Activated CD4-positive, alpha-beta T cell treated with anti-CD3 and anti-CD28 coated beads, Interleukin-2, amount 10 ng/mL, durations not matched to agents 24 days and 14 days (primary cell): ENCODE measurements around the gene PKP1. TPM values are rescaled to one million over a fixed set of nuclear protein-coding genes. Genes with fewer than 3 reads are reported as not detected.

Experiments
- DNase-seq: peaks from one replicate; pipeline ENCODE4 v3.0.0; 2022
- H3K27ac Mint-ChIP-seq: one replicate; pipeline ENCODE4 v1.8.0; 2022; ENCODE audit warnings: mild to moderate bottlenecking, mixed read lengths
- H3K27me3 Mint-ChIP-seq: one replicate; pipeline ENCODE4 v1.8.0; 2022; ENCODE audit warnings: mixed read lengths
- H3K36me3 Mint-ChIP-seq: one replicate; pipeline ENCODE4 v1.8.0; 2022; ENCODE audit warnings: low read depth, mild to moderate bottlenecking, mixed read lengths
- H3K4me1 Mint-ChIP-seq: one replicate; pipeline ENCODE4 v1.8.0; 2021; ENCODE audit warnings: mixed read lengths
- H3K4me3 Mint-ChIP-seq: one replicate; pipeline ENCODE4 v1.8.0; 2022; ENCODE audit warnings: mild to moderate bottlenecking, moderate library complexity, mixed read lengths
- H3K9me3 Mint-ChIP-seq: one replicate; pipeline ENCODE4 v1.8.0; 2021; ENCODE audit warnings: mixed read lengths
- intact Hi-C: fragments of 100-400 bp; cut with micrococcal nuclease; formaldehyde crosslinking; loops from one replicate; pipeline ENCODE4 v1.15.1; 2023
- total RNA-seq: library from RNA; stranded (reverse); gene quantifications from 2 replicates; pipeline ENCODE4 v1.2.3, GENCODE V29; 2022

Gene PKP1
- total RNA-seq, 1 donor from 2014 or later, result not detected

DNA sequence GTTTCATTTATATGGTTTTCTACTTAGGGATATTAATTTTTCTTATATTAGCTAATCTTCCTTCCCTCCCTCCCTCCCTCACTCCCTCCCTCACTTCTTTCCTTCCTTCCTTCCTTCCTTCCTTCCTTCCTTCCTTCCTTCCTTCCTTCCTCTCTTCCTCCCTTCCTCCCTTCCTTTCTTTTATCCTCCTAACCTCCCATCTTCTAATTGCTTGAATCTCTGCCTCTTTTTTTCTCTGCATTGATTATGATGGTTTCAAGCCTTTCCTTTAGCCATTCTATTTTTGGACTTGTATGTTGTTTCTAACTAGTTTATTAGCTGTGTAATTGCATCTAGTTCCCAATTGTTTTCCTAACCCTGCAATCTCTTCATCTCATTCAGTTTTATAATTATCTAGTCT, 17.0 kb upstream of the PKP1 start:
- Mint-ChIP-seq H3K27me3 (peaks cover 28% of the 10 kb centered on the region), H3K4me3 (no peak overlapping the region), H3K4me1 (no peaks in the 10 kb centered on the region), H3K27ac (no peak overlapping the region), H3K36me3 (no peaks in the 10 kb centered on the region), H3K9me3 (no peaks in the 10 kb centered on the region)
- no peak for DNase-seq
- intact Hi-C loops, result no loop called here

DNA sequence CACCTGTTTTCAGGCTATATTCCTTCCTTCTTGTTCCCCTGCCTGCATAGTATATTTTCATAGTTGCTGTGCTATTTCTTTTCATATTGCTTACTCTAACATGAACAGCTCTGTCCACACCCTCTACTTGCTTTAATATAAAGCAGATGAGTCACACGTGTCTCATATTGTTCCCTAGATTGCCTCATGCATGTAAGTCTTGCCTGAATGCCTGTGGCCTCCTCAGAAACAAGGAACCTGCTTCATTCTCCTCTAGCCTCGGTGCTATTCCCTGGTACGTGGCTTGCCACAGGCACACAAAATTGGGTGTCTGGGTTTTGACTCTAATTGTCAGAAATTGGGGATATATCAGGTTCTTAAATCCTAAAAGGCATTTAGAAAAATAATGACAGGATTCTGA, 16.5 kb upstream of the PKP1 start:
- DNase-seq, result no peak
- intact Hi-C loops, result no loop called here
- Mint-ChIP-seq H3K9me3 (no peaks in the 10 kb centered on the region), H3K36me3 (no peaks in the 10 kb centered on the region), H3K4me1 (no peaks in the 10 kb centered on the region), H3K4me3 (no peak overlapping the region), H3K27ac (no peak overlapping the region), H3K27me3 (peaks cover 28% of the 10 kb centered on the region)

DNA sequence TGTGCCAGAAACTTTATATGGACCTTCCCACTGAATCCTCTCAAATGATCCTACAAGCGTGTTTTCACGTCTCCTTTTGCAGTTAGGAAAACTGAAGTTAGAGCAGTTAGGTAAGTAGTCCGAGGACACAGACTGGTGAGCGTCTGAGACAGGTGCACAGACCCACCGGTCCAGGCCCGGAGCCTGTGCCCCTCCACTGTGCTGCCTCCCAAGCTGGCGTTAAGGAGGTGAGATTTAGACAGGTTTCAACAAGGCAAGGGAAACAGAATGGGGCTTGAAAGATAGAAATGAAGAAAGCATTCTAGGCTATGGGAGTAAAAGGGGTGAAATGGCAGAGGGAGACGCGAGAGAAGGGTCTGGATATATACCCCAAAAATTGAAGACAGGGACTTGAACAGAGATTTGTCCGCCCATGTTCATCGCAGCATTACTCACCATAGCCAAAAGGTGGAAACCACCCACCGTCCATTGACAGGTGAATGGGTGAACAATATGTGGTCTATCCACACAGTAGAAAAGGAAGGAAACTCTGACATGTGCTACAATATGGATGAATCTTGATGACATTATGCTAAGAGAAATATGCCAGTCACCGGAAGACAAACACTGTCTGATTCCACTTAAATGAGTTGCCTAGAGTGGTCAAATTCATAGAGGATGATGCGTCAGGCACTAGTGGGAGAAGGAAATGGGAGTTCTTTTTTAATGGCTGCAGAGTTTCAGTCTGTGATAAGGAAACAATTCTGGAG, 15.7 kb upstream of the PKP1 start:
- no peak for DNase-seq
- intact Hi-C loops, result no loop called here
- H3K36me3 Mint-ChIP-seq, result no peaks in the 10 kb centered on the region
- H3K27ac Mint-ChIP-seq, result no peak overlapping the region
- H3K4me1 Mint-ChIP-seq, result no peaks in the 10 kb centered on the region
- H3K27me3 Mint-ChIP-seq, result peaks cover 28% of the 10 kb centered on the region
- H3K9me3 Mint-ChIP-seq, result no peaks in the 10 kb centered on the region
- no peak overlapping the region for H3K4me3 Mint-ChIP-seq

DNA sequence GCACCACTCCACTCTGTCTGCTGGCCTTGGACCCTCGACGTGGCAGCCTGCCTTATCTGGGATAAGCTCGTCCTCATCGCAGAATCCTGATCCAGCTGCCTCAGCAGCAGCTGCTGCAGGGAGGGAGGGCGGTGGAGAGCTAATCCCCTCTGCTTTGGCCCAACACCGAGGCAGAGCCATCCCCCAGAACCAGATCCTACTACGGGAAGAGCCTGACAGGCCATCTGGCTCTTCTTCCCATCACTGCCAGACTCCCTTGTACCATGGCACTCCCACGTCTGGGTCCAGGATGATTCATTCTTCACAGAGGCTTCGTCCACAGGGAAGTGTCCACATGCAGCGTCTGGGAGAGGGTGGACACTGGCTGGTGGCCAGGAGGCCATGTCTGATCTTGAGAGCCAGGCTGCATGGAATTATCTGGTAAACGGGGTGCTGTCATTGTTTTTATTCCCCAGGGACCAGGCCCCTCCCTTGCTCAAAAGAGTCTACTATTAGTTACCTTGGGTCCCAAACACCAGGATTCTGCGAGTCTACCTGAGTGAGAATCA, 14.6 kb upstream of the PKP1 start:
- H3K9me3 Mint-ChIP-seq, result no peaks in the 10 kb centered on the region
- H3K27me3 Mint-ChIP-seq, result peaks cover 27% of the 10 kb centered on the region
- H3K27ac Mint-ChIP-seq, result no peak overlapping the region
- no peak for DNase-seq
- no peaks in the 10 kb centered on the region for H3K36me3 Mint-ChIP-seq
- no peak overlapping the region for H3K4me3 Mint-ChIP-seq
- intact Hi-C loops, result no loop called here
- H3K4me1 Mint-ChIP-seq, result no peaks in the 10 kb centered on the region

DNA sequence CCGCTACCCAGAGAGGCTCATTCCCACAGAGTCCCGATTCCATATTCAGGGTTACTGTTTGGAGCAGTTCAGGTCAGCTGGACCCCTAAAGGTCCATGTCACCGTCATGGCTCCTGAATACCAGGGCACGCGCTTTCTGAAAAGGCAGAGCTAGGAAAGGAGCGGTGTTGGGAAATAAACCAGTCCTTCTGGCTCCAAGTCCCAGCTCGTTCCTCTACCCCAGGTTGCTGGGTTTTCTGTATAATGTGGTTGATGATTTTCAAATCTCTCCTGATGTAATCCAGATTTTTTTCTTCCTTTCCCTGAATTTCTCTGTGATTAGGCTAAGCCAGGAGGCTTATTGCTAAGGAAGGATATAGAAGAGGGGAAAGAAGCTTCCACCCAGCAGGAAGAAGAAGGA, 14.0 kb upstream of the PKP1 start:
- intact Hi-C loops, result no loop called here
- no peaks in the 10 kb centered on the region for H3K4me1 Mint-ChIP-seq
- H3K4me3 Mint-ChIP-seq, result no peak overlapping the region
- no peak overlapping the region for H3K27ac Mint-ChIP-seq
- peaks cover 25% of the 10 kb centered on the region for H3K27me3 Mint-ChIP-seq
- H3K36me3 Mint-ChIP-seq, result no peaks in the 10 kb centered on the region
- no peaks in the 10 kb centered on the region for H3K9me3 Mint-ChIP-seq
- no peak for DNase-seq

DNA sequence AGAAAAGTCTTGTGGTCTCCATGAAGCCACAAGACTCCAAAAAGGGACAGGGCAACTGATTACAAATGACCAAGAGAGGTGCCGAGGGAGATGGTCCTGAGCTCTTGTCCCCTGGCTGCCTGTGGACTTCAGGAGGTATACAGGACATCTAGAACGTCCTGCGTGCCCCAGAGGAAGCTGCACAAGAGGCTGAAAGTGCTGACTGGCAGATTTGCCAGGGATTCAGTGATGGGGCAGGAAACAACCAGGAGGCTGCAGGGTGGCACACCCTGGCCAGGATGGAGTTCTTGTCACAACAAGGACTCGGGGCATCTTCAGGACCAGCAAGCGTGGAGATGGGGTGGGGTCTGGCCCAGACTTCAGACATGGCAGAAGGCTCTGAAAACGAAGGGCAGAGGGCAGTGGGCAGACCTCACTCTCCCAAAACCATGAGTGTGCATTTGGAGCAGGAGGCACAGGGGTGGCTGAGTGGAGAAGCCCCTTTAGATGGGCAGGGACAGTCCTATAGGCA, 13.4 kb upstream of the PKP1 start:
- no peak overlapping the region for H3K4me3 Mint-ChIP-seq
- intact Hi-C loops, result no loop called here
- H3K27me3 Mint-ChIP-seq, result peaks cover 21% of the 10 kb centered on the region
- H3K4me1 Mint-ChIP-seq, result no peaks in the 10 kb centered on the region
- no peaks in the 10 kb centered on the region for H3K36me3 Mint-ChIP-seq
- no peak overlapping the region for H3K27ac Mint-ChIP-seq
- no peaks in the 10 kb centered on the region for H3K9me3 Mint-ChIP-seq
- DNase-seq, result no peak

DNA sequence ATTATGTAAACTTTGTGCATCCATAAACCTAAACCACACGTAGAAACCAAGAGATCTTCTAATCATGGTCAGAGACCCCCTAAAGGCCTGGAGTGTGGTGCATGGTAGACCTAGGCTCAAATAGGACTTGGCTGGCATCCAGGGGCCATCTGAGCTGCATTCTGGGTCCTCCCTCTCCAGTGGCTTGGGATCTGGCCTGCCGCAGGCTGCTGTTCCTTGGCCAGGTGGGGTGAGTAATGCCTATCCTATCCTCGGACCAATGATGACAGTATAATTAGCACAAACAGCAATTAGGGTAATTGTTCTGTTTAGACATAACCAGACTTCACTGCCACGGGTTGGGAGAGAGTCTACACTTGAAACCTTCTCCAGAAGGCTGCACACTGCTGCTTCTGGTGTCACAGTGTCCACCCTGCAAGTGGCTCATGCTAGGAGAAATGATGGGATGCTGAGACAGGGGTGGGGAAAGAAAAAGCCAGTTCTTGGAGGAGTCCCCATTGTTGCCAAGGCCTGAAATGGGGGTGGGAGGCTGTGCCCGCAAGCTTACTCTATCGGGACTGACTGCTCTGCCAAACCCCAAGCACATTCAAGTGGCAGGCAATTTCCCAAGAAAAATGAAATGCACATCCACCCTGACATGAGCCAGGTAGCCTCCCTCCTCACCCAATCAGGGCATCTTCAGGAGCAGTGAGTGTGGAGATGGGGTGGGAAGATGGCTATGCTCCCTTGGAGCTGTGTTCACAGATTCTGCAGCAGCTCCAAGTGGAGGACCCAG, 12.5 kb upstream of the PKP1 start:
- Mint-ChIP-seq H3K4me3 (no peak overlapping the region), H3K36me3 (no peaks in the 10 kb centered on the region), H3K27ac (no peak overlapping the region), H3K4me1 (no peaks in the 10 kb centered on the region), H3K9me3 (no peaks in the 10 kb centered on the region), H3K27me3 (peaks cover 17% of the 10 kb centered on the region)
- intact Hi-C loops, result no loop called here
- DNase-seq, result no peak

DNA sequence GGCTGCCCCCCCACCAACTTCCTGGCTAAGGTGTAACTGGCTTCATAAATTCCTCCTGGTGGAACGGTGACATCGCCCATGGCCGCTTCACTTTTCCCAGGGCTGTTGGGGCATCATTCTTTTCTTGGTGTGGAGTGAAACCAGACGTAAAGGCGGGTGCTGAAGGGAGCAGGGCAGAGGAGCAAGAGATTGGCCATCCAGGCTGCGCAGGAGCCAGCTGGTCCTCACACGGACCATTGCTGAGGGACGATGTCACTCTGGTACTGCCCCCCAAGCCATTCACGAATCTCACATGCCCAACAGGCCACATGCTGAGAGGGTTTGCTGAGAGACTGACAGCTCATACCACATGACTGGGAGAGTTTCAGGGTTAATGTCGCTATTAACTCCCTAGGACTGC, 10.5 kb upstream of the PKP1 start:
- Mint-ChIP-seq H3K4me1 (no peaks in the 10 kb centered on the region), H3K4me3 (no peak overlapping the region), H3K27me3 (peaks cover 4% of the 10 kb centered on the region), H3K9me3 (no peaks in the 10 kb centered on the region), H3K36me3 (no peaks in the 10 kb centered on the region), H3K27ac (no peak overlapping the region)
- intact Hi-C loops, result no loop called here
- DNase-seq, result no peak

DNA sequence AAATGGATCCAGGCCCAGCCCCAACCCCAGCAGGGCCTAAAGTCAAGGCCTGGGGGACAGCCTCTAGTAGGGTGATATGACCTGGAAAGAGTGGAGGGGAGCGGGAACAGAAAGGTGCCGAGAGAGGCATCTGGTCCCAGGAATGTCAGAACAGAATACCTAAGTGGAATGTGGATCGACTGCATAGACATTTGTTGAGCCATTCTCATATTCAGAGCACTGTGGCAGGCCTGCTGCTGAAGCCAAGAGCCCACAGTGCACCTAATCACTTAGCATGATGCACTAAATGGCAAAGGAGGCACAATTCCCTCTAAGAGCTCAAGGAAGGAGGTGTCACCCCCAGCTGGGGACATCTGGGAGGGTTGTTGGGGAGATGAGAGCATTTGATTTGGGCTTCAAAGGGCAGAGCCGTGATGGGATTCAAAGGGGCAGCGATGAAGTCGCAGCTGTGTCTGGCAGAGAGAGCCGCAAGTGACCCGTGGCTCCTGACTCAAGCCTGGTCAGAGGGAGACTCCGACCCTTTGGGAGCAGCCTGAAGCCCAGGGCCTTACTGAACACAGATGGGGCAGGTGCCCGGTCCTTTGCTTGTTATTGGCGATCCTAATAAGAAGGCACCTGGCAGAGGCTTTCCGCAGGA, 8.6 kb upstream of the PKP1 start:
- H3K27me3 Mint-ChIP-seq, result peaks cover 2% of the 10 kb centered on the region
- intact Hi-C loops, result no loop called here
- H3K27ac Mint-ChIP-seq, result no peak overlapping the region
- H3K9me3 Mint-ChIP-seq, result no peaks in the 10 kb centered on the region
- no peaks in the 10 kb centered on the region for H3K4me1 Mint-ChIP-seq
- H3K36me3 Mint-ChIP-seq, result no peaks in the 10 kb centered on the region
- DNase-seq, result no peak
- no peak overlapping the region for H3K4me3 Mint-ChIP-seq

DNA sequence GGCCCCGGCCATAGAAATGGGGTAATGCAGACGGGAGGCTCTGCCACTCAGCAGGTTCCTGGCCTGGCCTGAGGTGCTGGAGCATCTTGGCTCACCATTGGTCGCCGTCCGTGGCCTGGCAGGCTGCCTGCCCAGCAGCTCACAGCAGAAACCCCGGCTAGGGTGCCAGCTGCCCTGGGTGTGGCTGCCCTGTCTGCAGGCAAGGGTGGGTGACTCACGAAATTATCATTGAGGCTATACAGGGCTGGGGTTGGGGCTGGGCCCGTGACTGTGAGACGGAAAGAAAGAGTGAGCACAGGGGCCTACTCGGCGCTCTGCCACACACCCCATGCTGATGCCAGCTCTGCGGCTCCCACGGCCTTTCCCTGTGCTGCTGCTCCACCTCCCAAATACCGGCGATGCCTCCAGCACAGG, 8.0 kb upstream of the PKP1 start:
- H3K4me3 Mint-ChIP-seq, result no peak overlapping the region
- no peaks in the 10 kb centered on the region for H3K36me3 Mint-ChIP-seq
- peaks cover 1% of the 10 kb centered on the region for H3K27me3 Mint-ChIP-seq
- no peak for DNase-seq
- H3K9me3 Mint-ChIP-seq, result no peaks in the 10 kb centered on the region
- no peaks in the 10 kb centered on the region for H3K4me1 Mint-ChIP-seq
- H3K27ac Mint-ChIP-seq, result no peak overlapping the region
- intact Hi-C loops, result no loop called here

DNA sequence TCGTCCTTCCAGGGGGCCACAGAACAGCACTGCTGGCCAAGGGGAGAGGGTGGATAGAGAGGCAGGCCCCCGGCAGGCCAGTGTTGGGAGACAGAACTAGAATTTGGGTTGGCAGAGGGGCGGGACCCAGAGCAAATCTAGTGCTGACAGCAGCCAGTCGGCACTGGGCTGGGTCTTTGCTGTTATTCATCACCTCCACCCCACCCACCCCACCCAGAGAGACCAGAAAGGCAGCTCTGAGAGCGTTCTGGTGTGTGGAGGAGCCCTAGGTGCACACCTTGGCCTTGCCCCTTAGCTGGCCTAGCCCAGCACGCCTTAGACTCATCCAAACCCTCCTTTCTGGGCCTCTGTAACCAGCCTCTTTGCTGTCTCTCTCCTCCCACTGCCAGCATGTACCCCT, 6.4 kb upstream of the PKP1 start:
- no peak overlapping the region for H3K27ac Mint-ChIP-seq
- no peak overlapping the region for H3K4me3 Mint-ChIP-seq
- peaks cover 9% of the 10 kb centered on the region for H3K27me3 Mint-ChIP-seq
- no peaks in the 10 kb centered on the region for H3K36me3 Mint-ChIP-seq
- DNase-seq, result no peak
- H3K9me3 Mint-ChIP-seq, result no peaks in the 10 kb centered on the region
- intact Hi-C loops, result no loop called here
- H3K4me1 Mint-ChIP-seq, result no peaks in the 10 kb centered on the region

DNA sequence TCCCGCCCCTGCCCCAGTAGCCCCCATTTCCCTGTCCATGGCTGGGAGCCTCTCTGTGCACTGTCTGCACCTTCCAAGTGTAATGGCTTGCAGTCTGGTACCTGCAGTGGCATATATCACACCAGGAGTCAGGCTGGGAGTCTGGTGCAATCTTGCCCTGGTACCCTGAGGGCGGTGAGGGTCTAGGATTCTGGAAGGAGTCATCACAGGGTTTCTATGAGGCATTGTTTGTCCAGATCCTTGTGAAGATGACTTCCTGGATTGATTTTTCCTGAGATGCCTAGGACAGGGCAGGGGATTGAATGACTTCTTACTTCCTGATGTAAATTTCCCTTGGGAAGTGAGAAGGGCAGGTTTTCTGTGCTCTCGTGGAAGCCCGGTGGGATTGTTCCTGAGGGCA, 5.9 kb upstream of the PKP1 start:
- no peak for DNase-seq
- intact Hi-C loops, result no loop called here
- Mint-ChIP-seq H3K4me3 (no peak overlapping the region), H3K27me3 (peaks cover 15% of the 10 kb centered on the region), H3K9me3 (no peaks in the 10 kb centered on the region), H3K4me1 (no peaks in the 10 kb centered on the region), H3K36me3 (no peaks in the 10 kb centered on the region), H3K27ac (no peak overlapping the region)

DNA sequence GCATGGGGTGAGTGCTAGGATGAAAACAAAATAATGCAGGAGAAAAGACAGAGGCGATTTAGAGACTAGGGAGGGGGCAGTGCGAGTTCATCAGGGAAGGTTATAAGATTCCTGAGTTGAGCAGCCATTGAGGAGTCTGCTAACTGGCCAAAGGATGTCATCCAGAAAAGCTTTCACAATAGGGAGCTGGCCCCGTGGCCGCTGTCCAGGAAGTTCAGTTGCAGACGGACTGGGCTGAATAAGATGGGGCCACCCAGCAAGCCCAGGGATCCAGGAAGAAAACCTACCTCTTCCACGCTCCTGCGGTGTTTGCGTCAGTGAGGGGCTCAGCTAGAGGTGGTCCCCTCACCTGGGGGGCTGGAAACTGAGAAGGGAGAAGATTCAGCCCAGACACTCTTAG, 4.0 kb upstream of the PKP1 start:
- Mint-ChIP-seq H3K27me3 (peaks cover 28% of the 10 kb centered on the region), H3K36me3 (no peaks in the 10 kb centered on the region), H3K27ac (no peak overlapping the region), H3K4me3 (no peak overlapping the region), H3K9me3 (no peaks in the 10 kb centered on the region), H3K4me1 (peaks cover 2% of the 10 kb centered on the region)
- intact Hi-C loops, result no loop called here
- no peak for DNase-seq

DNA sequence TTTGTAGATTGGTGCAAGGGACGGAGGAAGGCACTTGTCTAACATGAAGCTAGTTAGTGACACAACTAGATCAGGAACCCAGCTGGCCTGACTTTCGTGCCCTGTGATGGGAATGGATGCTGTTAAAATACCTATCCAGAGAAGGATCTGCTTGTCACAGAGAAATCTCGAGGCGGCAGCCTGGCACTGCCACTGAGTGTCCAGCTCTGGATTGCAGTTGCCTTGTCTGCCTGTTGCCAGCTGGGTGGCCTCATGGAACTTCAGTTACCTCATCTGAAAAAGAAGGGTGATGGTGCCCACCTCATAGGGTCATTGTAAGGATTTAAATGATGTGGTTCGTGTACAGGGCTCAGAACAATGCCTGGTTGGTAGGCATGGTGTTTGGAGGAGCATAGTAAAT, 2.4 kb upstream of the PKP1 start:
- Mint-ChIP-seq H3K27ac (no peak overlapping the region), H3K4me3 (no peak overlapping the region)

More for the DNA sequence above, 2.4 kb upstream of the PKP1 start:
- intact Hi-C loops, result no loop called here
- peaks cover 2% of the 10 kb centered on the region for H3K4me1 Mint-ChIP-seq
- H3K36me3 Mint-ChIP-seq, result no peaks in the 10 kb centered on the region
- H3K9me3 Mint-ChIP-seq, result no peaks in the 10 kb centered on the region
- H3K27me3 Mint-ChIP-seq, result peaks cover 40% of the 10 kb centered on the region
- DNase-seq, result no peak
